Measurements from ENCODE around the gene NES. TPM values are rescaled to one million over a fixed set of nuclear protein-coding genes. Genes with fewer than 3 reads are reported as not detected.

The NES gene
- total RNA-seq, 1 experiment from 2014 or later = 8.4 TPM

- ChIA-PET POLR2A (interaction anchor here (0.6 to 6.4 kb wide), 14 partner anchors 9 to 372 kb away, joined by 3 to 87 read pairs (median 5); partner anchors contain the start of genes ISG20L2, MEF2D, METTL25B and MRPL24), CTCF (interaction anchor here (0.8 to 14.7 kb wide), 16 partner anchors 8 to 222 kb away, joined by 3 to 310 read pairs (median 6); partner anchors contain the start of genes ISG20L2, METTL25B, NES and NTRK1), RAD21 (ENCODE audit: low non-redundant PET in 1 of 2, low total read pairs in 2 of 2, uncharacterized antibody in 2 of 2, unreplicated experiment in 2 of 2) (interaction anchor here (1.6 to 3.5 kb wide), 6 partner anchors 13 to 21 kb away, joined by 4 to 45 read pairs (median 13); no protein-coding TSS in a partner anchor)
- DNase-seq (ENCODE audit: low read depth, low spot score) = no peak
- H3K79me2 ChIP-seq (ENCODE audit: insufficient read depth, low read length) = peaks cover 27% of the 10 kb centered on the region
- TSS peak; percentile 67 for BruUV-seq (replicated peaks)
- peak within 1 kb of the TSS; percentile 89 for H3K27ac ChIP-seq (ENCODE audit: low read depth, low read length)
- H3K36me3 ChIP-seq (ENCODE audit: control insufficient read depth in 1 of 2, insufficient read depth in 2 of 2, low read length in 2 of 2) = peaks cover 7 to 8% of the 10 kb centered on the region in 2 experiments; a peak in 3 of 4 replicates
- no peaks in the 10 kb centered on the region for H3K9me2 ChIP-seq (ENCODE audit: insufficient read depth)
- no peaks in the 10 kb centered on the region for H4K20me1 ChIP-seq (ENCODE audit: insufficient read depth)
- peak within 1 kb of the TSS; percentile 85 for H3K4me2 ChIP-seq (ENCODE audit: low read length)
- TF ChIP-seq POLR2A (IDR thresholded peaks at IDR 0.05; ENCODE audit: borderline replicate concordance, extremely low read depth, insufficient read depth, insufficient read length) = peak; percentile 94
- peak; percentile 56; the same call in 1 of the 2 replicates for TF ChIP-seq POLR2AphosphoS5 (IDR thresholded peaks at IDR 0.05; ENCODE audit: low read depth, low read length)
- TF ChIP-seq ZNF274 (IDR thresholded peaks at IDR 0.05; ENCODE audit: low read depth, low read length) = no peak
- TF ChIP-seq ZFX (IDR thresholded peaks at IDR 0.05) = no peak; the same call in 1 of the 2 replicates
- intact Hi-C loops (cut with micrococcal nuclease) = loop anchor here (1.0 kb wide), 1 partner anchor 45 kb away; no protein-coding TSS in a partner anchor
- peak within 1 kb of the TSS; percentile 62 to 63 for H3K4me3 ChIP-seq (replicated peaks in 1 of 2; ENCODE audit: low read depth in 1 of 2, low read length in 2 of 2)
- H2AFZ ChIP-seq (ENCODE audit: low read depth, low read length, poor library complexity, severe bottlenecking) = no peak within 1 kb of the TSS
- peak; percentile 41 for ATAC-seq
- H3K4me1 ChIP-seq (ENCODE audit: control insufficient read depth in 1 of 2, insufficient read depth in 2 of 2, low read length in 2 of 2) = peaks cover 65 to 80% of the 10 kb centered on the region in 2 experiments
- H3K9me3 ChIP-seq (ENCODE audit: control insufficient read depth in 1 of 2, insufficient read depth in 1 of 2, low read depth in 1 of 2, low read length in 2 of 2) = no peaks in the 10 kb centered on the region
- H3K27me3 ChIP-seq (ENCODE audit: insufficient read depth, low read length) = no peaks in the 10 kb centered on the region
- peak within 1 kb of the TSS; percentile 80 for H3K9ac ChIP-seq (ENCODE audit: low read length)
These were observed 28.2 kb upstream of the NES start, which contains the start of gene CRABP2 for GRCh38 chr1:156705321-156705917. TSS of gene CRABP2 (minus strand) at chr1:156705583. CDS start at chr1:156705446, 137 bp downstream.

DNA sequence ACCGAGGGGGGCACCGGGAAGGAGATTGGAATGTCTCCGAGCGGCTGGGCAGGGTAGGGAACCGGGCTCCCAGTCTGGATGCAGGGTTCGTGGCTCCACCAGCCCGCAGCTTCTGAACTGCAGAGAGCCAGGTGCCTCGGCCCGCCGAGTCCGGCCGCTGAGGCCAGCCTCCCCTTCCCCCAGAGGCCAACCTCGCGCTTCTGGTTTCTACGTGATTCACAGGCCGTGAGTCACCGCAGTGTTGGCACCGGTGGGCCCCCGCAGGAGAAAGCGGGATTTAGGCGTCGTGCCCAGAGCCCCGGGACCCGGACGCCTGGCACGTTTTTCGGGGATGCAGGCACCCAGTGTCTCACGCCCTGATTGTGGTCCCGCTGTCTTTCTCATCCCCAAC is 27.7 kb upstream of the NES start:
- ChIA-PET CTCF (interaction anchor here (1.3 to 14.7 kb wide), 7 partner anchors 8 to 223 kb away, joined by 3 to 310 read pairs (median 7); partner anchors contain the start of gene NES), POLR2A (interaction anchor here (1.0 to 6.4 kb wide), 9 partner anchors 10 to 372 kb away, joined by 4 to 87 read pairs (median 11); partner anchors contain the start of genes ISG20L2, MEF2D, METTL25B and MRPL24), RAD21 (ENCODE audit: low non-redundant PET in 1 of 2, low total read pairs in 2 of 2, uncharacterized antibody in 2 of 2, unreplicated experiment in 2 of 2) (interaction anchor here (1.6 to 3.5 kb wide), 4 partner anchors 12 to 16 kb away, joined by 4 to 45 read pairs (median 16); no protein-coding TSS in a partner anchor)
- Histone ChIP-seq H3K27ac (ENCODE audit: low read depth, low read length) (peak overlapping the region; percentile 89), H3K36me3 (ENCODE audit: control insufficient read depth in 1 of 2, insufficient read depth in 2 of 2, low read length in 2 of 2) (peaks cover 11% of the 10 kb centered on the region in 2 experiments; a peak in 3 of 4 replicates), H3K4me1 (ENCODE audit: control insufficient read depth in 1 of 2, insufficient read depth in 2 of 2, low read length in 2 of 2) (peaks cover 60 to 75% of the 10 kb centered on the region in 2 experiments), H3K4me2 (ENCODE audit: low read length) (peak overlapping the region; percentile 85), H3K9me3 (ENCODE audit: control insufficient read depth in 1 of 2, insufficient read depth in 1 of 2, low read depth in 1 of 2, low read length in 2 of 2) (no peaks in the 10 kb centered on the region), H2AFZ (ENCODE audit: low read depth, low read length, poor library complexity, severe bottlenecking) (no peak overlapping the region), H4K20me1 (ENCODE audit: insufficient read depth) (no peaks in the 10 kb centered on the region), H3K9ac (ENCODE audit: low read length) (peak overlapping the region; percentile 80), H3K4me3 (replicated peaks in 1 of 2; ENCODE audit: low read depth in 1 of 2, low read length in 2 of 2) (peak overlapping the region; percentile 62 to 63), H3K9me2 (ENCODE audit: insufficient read depth) (no peaks in the 10 kb centered on the region), H3K27me3 (ENCODE audit: insufficient read depth, low read length) (no peaks in the 10 kb centered on the region), H3K79me2 (ENCODE audit: insufficient read depth, low read length) (peaks cover 27% of the 10 kb centered on the region)
- TSS peak; percentile 68 for BruUV-seq (replicated peaks)
- ATAC-seq (peak; percentile 19), DNase-seq (ENCODE audit: low read depth, low spot score) (no peak)
- intact Hi-C loops (cut with micrococcal nuclease) = loop anchor here (1.0 kb wide), 1 partner anchor 45 kb away; no protein-coding TSS in a partner anchor
- no peak for TF ChIP-seq CBX3 (IDR thresholded peaks at IDR 0.05; ENCODE audit: low read depth)
- TF ChIP-seq ZBTB33 (IDR thresholded peaks at IDR 0.05; ENCODE audit: extremely low read depth, insufficient replicate concordance, low read length) = peak; percentile 76
- no peak for TF ChIP-seq TCF7L2 (IDR thresholded peaks at IDR 0.05; ENCODE audit: borderline replicate concordance, extremely low read depth, insufficient read depth, insufficient read length)
- no peak for TF ChIP-seq ZNF274 (IDR thresholded peaks at IDR 0.05; ENCODE audit: low read depth, low read length)
- TF ChIP-seq SIN3A (IDR thresholded peaks at IDR 0.05; ENCODE audit: low read depth) = no peak
- no peak for TF ChIP-seq EZH2 (IDR thresholded peaks at IDR 0.05)
- peak; percentile 27 for TF ChIP-seq YY1 (IDR thresholded peaks at IDR 0.05; ENCODE audit: extremely low read depth, insufficient replicate concordance, low read depth, low read length)
- TF ChIP-seq POLR2AphosphoS5 (IDR thresholded peaks at IDR 0.05; ENCODE audit: low read depth, low read length) = peak; percentile 72
- TF ChIP-seq, protein P1, sequence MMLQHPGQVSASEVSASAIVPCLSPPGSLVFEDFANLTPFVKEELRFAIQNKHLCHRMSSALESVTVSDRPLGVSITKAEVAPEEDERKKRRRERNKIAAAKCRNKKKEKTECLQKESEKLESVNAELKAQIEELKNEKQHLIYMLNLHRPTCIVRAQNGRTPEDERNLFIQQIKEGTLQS (IDR thresholded peaks at IDR 0.05) = no peak
- TF ChIP-seq FOSL1 (IDR thresholded peaks at IDR 0.05; ENCODE audit: low read depth) = no peak
- no peak for TF ChIP-seq ELF1 (IDR thresholded peaks at IDR 0.05; ENCODE audit: borderline replicate concordance, low read depth)
- no peak for TF ChIP-seq JUND (IDR thresholded peaks at IDR 0.05)
